Common myeloid progenitor, CD34-positive (primary cell): ENCODE results near the gene MAGEF1.
A peak's percentile ranks its signal among the peaks of the same experiment; 100 is the strongest.

ENCODE experiments used
- CTCF ChIA-PET: fragments of 350-600 bp; sonication (Branson Sonifier 250); formaldehyde crosslinking; loops from one replicate; lab custom pipeline; 2021; ENCODE audit warnings: antibody characterized with exemption; lab: Charles Lee
- POLR2A ChIA-PET: fragments of 350-600 bp; sonication (Branson Sonifier 250); formaldehyde crosslinking; loops from one replicate; lab custom pipeline; 2021; ENCODE audit warnings: antibody characterized with exemption; lab: Charles Lee
- DNase-seq, 3 donors: peaks; one replicate each; pipeline versions ENCODE4 v3.0.0 to v3.0.0-alpha.2; 2013
- H3K27ac ChIP-seq, 2 experiments: 1 replicate in 1 of 2; 2 replicates in 1 of 2; pipeline ENCODE4 v1.7.0; 2013; ENCODE audit warnings: inconsistent platforms in 2 of 2, low read length in 2 of 2, mild to moderate bottlenecking in 2 of 2, low read depth in 1 of 2, moderate library complexity in 1 of 2; ENCODE audit not compliant: severe bottlenecking in 2 of 2, insufficient read depth in 1 of 2, poor library complexity in 1 of 2
- H3K27me3 ChIP-seq, 5 experiments: replicated peaks in 2 of 5; 1 replicate in 3 of 5; 2 replicates in 2 of 5; pipeline versions ENCODE4 v1.6.1 to v1.7.0; 2013; ENCODE audit warnings: low read length in 4 of 5, mild to moderate bottlenecking in 2 of 5, moderate library complexity in 2 of 5, inconsistent platforms in 1 of 5; ENCODE audit not compliant: insufficient read depth in 5 of 5, control insufficient read depth in 4 of 5
- H3K36me3 ChIP-seq, 4 experiments: 1 replicate in 2 of 4; 2 replicates in 2 of 4; pipeline versions ENCODE4 v1.6.1 to v1.7.0; 2013; ENCODE audit warnings: low read length in 3 of 4, control low read depth in 1 of 4, mild to moderate bottlenecking in 1 of 4; ENCODE audit not compliant: control insufficient read depth in 4 of 4, insufficient read depth in 4 of 4
- H3K4me1 ChIP-seq, 4 experiments: 1 replicate in 3 of 4; 2 replicates in 1 of 4; pipeline versions ENCODE4 v1.6.1 to v1.7.1; 2013; ENCODE audit warnings: low read length in 3 of 4, mild to moderate bottlenecking in 3 of 4, control low read depth in 1 of 4, inconsistent platforms in 1 of 4, moderate library complexity in 1 of 4; ENCODE audit not compliant: control insufficient read depth in 4 of 4, insufficient read depth in 4 of 4; ENCODE audit errors: control extremely low read depth in 1 of 4
- H3K4me3 ChIP-seq, 7 experiments: 1 replicate in 4 of 7; 2 replicates in 3 of 7; pipeline versions ENCODE4 v1.5.1 to v1.7.0; 2013; ENCODE audit warnings: mild to moderate bottlenecking in 7 of 7, low read length in 6 of 7, moderate library complexity in 6 of 7, inconsistent platforms in 2 of 7, low read depth in 2 of 7, control low read depth in 1 of 7; ENCODE audit not compliant: insufficient read depth in 4 of 7, control insufficient read depth in 1 of 7; ENCODE audit errors: extremely low read depth in 1 of 7
- H3K9me3 ChIP-seq, 5 experiments: 1 replicate in 4 of 5; 2 replicates in 1 of 5; pipeline versions ENCODE4 v1.6.1 to v1.7.1; 2013; ENCODE audit warnings: low read length in 4 of 5, mild to moderate bottlenecking in 2 of 5, inconsistent platforms in 1 of 5, low read depth in 1 of 5, moderate library complexity in 1 of 5; ENCODE audit not compliant: control insufficient read depth in 4 of 5, insufficient read depth in 2 of 5; ENCODE audit errors: control extremely low read depth in 1 of 5
- WGBS: methylation state at CpG from one replicate; pipeline ENCODE4 v1.1.5; 2013; ENCODE audit not compliant: insufficient coverage; 5-methylcytosine and 5-hydroxymethylcytosine counted together

The MAGEF1 gene

GRCh38 chr3:184749168-184749744, 37.4 kb upstream of the MAGEF1 start:
- no peaks in the 10 kb centered on the region for H3K27me3 ChIP-seq
- H3K9me3 ChIP-seq: no peaks in the 10 kb centered on the region
- ChIA-PET POLR2A (no interaction called here), CTCF (interaction anchor here (0.8 to 1.5 kb wide), 7 partner anchors 9 to 196 kb away, joined by 3 to 5 read pairs (median 4); no protein-coding TSS in a partner anchor)
- WGBS: 83% methylated on average over 1 of the region's 2 CpGs
- H3K36me3 ChIP-seq: no peaks in the 10 kb centered on the region
- no peak overlapping the region for H3K4me3 ChIP-seq
- no peak for DNase-seq
- no peak overlapping the region for H3K27ac ChIP-seq
- H3K4me1 ChIP-seq: no peaks in the 10 kb centered on the region

DNA sequence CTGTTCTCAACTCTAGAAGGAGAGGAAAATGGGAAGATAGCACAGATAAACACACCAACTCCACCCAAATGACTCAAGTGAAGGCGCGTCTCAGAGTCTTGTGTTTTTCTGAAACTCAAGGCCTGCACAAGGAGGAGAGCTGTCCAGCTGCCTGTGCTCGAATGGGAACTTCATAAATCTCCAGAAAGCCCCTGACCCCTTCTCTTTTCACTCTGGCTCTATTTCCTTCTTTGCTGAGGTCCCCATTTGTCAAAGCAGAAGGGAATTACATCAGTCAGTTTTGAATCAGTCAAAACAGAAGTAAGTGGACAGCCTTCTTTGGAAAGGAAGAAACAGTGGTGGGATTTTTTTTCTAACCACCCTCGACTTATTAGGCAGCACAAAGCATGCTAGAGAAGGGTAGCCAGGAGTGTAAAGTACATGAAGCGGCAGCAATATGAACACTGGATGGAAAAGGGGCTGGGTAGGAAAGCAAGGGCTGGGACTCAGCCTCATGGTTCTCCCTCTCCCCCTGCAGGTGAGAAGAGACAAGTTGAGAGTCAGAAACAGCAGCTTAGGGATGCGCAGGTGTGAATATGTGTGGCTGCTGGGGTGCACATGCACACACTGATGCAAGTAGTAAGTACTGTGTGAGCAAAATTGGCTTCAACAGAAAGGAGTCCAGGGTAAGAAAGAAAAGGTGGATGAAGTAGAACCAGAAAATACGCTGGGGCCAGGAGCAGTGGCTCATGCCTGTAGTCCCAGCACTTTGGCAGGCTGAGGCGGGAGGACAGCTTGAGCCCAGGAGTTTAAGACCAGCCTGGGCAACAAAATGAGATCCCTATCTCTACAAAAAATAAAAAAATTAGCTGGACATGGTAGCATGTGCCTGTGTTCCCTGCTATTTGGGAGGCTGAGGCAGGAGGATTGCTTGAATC, 36.6 kb upstream of the MAGEF1 start:
- no peaks in the 10 kb centered on the region for H3K27me3 ChIP-seq
- no peaks in the 10 kb centered on the region for H3K36me3 ChIP-seq
- CTCF ChIA-PET: interaction anchor here (0.8 to 1.5 kb wide), 6 partner anchors 10 to 111 kb away, joined by 3 to 5 read pairs (median 4); no protein-coding TSS in a partner anchor
- peak; percentile 15 to 43 (median 31) for DNase-seq
- POLR2A ChIA-PET: no interaction called here
- H3K9me3 ChIP-seq: no peaks in the 10 kb centered on the region
- H3K27ac ChIP-seq: no peak overlapping the region
- no peak overlapping the region for H3K4me3 ChIP-seq
- 71% methylated on average over 7 of the region's 8 CpGs for WGBS
- no peaks in the 10 kb centered on the region for H3K4me1 ChIP-seq

DNA sequence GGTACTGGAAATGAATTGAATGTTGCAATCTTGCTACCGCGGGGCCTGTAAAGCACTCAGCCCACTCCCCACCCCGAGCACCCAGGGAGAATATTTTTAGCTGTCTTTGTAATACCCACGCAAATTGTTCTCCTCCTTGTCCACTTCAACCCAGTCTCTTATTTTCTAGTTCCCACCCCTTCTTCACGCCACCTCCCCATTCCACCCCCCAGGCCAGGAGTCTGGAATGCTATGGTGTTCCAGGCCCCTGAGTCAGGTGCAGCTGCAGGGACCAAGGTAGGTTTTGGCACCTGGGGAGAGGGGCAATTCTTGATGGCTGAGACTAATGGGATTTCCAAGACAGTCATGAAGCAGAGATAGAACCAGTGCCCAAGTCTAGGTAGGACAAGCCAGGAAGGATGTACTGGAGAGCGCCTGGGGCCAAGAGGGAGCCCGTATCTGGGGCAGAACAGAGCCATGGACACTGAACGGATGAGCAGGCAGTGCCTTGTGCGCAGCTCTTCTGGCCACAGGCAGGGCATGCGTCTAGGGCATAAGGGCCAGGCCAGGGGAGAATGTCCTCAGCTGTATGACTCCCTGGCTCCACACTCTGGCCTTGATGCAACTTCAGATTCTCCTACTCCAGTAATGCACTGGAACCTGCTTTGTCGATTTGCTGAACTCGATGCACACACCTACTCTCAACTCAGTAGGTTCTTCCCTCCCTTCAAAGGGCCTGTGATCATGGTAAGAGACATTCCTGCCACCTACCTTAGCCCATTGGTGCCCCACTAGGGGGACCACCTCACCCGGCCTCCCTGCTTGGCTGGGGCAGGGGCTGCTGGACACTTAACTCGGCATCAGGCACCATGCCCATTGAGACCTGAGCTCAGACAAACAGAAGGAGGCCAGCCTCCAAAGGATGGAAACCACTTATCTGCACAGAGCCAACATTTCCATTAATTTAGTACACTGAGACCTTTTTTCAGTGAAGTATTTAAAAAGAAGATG, 34.6 kb upstream of the MAGEF1 start:
- Histone ChIP-seq H3K4me1 (no peaks in the 10 kb centered on the region), H3K4me3 (no peak overlapping the region), H3K27ac (no peak overlapping the region), H3K9me3 (no peaks in the 10 kb centered on the region), H3K27me3 (no peaks in the 10 kb centered on the region), H3K36me3 (no peaks in the 10 kb centered on the region)
- 95% methylated on average over 11 of the region's 14 CpGs for WGBS
- POLR2A ChIA-PET: no interaction called here
- DNase-seq: no peak
- CTCF ChIA-PET: interaction anchor here (0.7 to 8.4 kb wide), 6 partner anchors 18 to 185 kb away, joined by 3 to 73 read pairs (median 3); partner anchors contain the start of gene EPHB3

GRCh38 chr3:184745526-184745925, 33.7 kb upstream of the MAGEF1 start:
- Histone ChIP-seq H3K27ac (no peak overlapping the region), H3K4me3 (no peak overlapping the region), H3K36me3 (no peaks in the 10 kb centered on the region), H3K27me3 (no peaks in the 10 kb centered on the region), H3K9me3 (no peaks in the 10 kb centered on the region), H3K4me1 (peaks cover 0 to 2% (median 0%) of the 10 kb centered on the region in 4 experiments)
- no peak for DNase-seq
- 99% methylated on average over 11 of the region's 11 CpGs for WGBS
- ChIA-PET CTCF (interaction anchor here (0.8 to 8.4 kb wide), 4 partner anchors 17 to 184 kb away, joined by 3 to 73 read pairs (median 9); partner anchors contain the start of gene EPHB3), POLR2A (no interaction called here)

- ChIA-PET CTCF (interaction anchor here (1.2 to 8.4 kb wide), 9 partner anchors 8 to 163 kb away, joined by 3 to 73 read pairs (median 3); no protein-coding TSS in a partner anchor), POLR2A (no interaction called here)
- H3K27ac ChIP-seq: no peak overlapping the region
- H3K4me3 ChIP-seq: no peak overlapping the region
- H3K36me3 ChIP-seq: no peaks in the 10 kb centered on the region
- no peak for DNase-seq
- WGBS: 100% methylated on average over 1 of the region's 3 CpGs
- peaks cover 0 to 1% (median 0%) of the 10 kb centered on the region in 5 experiments for H3K27me3 ChIP-seq
- no peaks in the 10 kb centered on the region for H3K9me3 ChIP-seq
- H3K4me1 ChIP-seq: peaks cover 0 to 4% (median 0%) of the 10 kb centered on the region in 4 experiments
Observed at GRCh38 chr3:184743248-184743647, 31.4 kb upstream of the MAGEF1 start.

GRCh38 chr3:184742676-184743135, 30.8 kb upstream of the MAGEF1 start:
- peaks cover 0 to 4% (median 0%) of the 10 kb centered on the region in 4 experiments for H3K4me1 ChIP-seq
- CTCF ChIA-PET: interaction anchor here (1.2 to 8.4 kb wide), 9 partner anchors 8 to 49 kb away, joined by 3 to 73 read pairs (median 3); no protein-coding TSS in a partner anchor
- H3K27me3 ChIP-seq: peaks cover 0 to 1% (median 0%) of the 10 kb centered on the region in 5 experiments
- POLR2A ChIA-PET: no interaction called here
- no peak overlapping the region for H3K27ac ChIP-seq
- WGBS: 80% methylated on average over 2 of the region's 4 CpGs
- H3K36me3 ChIP-seq: no peaks in the 10 kb centered on the region
- H3K9me3 ChIP-seq: no peaks in the 10 kb centered on the region
- no peak overlapping the region for H3K4me3 ChIP-seq
- DNase-seq: no peak
